HL-60 (cell line): ENCODE measurements around the gene HK1.

Experiments used
- CTCF ChIP-seq: IDR thresholded peaks from one replicate; pipeline ENCODE4 v1.5.1; 2011; ENCODE audit warnings: low read length, control low read depth, inconsistent platforms; ENCODE audit not compliant: insufficient read depth
- GABPA ChIP-seq: IDR thresholded peaks from 2 replicates; pipeline ENCODE4 v1.6.1; 2012; ENCODE audit warnings: low read depth
- SPI1 ChIP-seq: IDR thresholded peaks from 2 replicates; pipeline ENCODE4 v1.6.1; 2012; ENCODE audit warnings: low read depth, mild to moderate bottlenecking, borderline replicate concordance

GRCh38 chr10:69318106-69318866 is 40.0 kb downstream of the HK1 start:
- TF ChIP-seq CTCF (no peak), SPI1 (no peak), GABPA (no peak)
